Stimulated activated CD8-positive, alpha-beta memory T cell treated with anti-CD3 and anti-CD28 coated beads, Interleukin-12 subunit alpha, Interleukin-12 subunit beta, amount 100 ng/mL, for 4 hours (primary cell): Measurements from ENCODE around the gene TSPAN3.

ENCODE experiments used
- DNase-seq: peaks from one replicate; pipeline ENCODE4 v3.0.0-alpha.2; 2020; ENCODE audit warnings: low read depth

Gene TSPAN3

DNA sequence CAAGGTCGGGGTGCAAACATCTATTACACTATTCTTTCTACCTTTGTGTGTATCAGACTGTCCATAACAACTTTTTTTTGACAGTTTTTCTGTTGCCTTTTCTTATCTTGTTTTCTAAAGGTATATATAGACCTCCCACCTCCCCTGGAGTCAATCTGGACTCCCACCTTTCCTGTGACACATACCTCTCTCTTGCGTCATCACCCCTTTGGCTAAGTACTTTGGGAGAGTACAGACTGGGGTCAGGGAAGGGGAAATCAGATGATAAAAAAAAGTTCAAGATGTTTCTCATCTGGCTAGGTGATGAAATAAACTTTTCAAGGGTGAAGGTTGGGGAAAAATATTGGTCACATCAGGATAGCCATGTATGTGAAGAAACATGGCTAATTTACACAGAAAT, 17.2 kb downstream of the TSPAN3 start:
- no peak for DNase-seq

DNA sequence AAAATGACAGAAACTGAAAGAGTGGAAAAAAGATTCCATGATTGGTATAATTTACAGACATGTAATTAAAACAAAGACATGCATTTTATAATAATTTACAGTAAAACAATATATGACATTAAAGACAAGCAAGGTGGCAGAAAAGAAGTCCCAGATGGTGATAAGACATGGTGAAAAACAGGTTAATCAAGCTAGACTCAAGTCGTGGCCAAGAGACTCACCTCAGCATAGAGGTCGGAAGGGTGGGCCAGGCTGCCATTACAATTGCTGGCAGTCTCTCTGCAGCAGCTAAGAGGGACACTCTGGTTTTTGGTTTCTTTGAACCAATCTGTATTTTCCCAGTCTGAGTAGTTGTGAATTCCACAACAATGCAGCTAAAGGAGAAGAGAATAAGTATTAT, 18.4 kb downstream of the TSPAN3 start:
- no peak for DNase-seq

DNA sequence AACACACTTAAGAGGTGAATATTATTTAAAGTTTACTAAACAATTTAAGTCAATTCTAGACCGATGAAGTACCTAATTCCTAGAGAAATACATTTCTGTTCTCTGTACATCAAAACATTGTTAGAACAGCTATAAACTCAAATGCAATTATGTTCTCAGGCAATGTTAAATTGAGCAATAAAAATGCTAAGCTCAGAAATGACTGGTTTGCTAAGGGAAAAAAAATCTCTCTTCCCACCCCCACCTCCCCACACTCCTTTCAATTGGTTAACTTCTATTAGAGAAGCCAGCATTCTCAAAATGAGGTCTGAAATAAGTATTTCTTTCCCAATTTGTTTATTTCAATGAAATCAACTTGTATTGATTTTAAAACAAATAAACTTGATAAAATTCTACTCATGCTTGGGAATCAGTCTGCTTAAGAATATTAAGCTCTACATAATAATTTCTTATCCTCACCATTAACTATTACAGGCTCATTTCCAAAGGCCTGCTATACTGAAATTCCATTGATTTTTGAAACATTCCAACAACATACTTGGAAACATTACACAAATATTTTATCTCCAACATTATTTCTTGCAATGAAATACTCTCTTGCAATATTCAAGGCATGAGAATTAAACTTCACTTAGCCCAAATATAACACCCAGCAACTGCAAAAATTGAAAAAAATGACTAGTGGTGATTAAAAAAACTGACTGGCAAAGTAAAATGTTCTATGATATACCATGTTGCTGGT, 22.6 kb downstream of the TSPAN3 start:
- no peak for DNase-seq

DNA sequence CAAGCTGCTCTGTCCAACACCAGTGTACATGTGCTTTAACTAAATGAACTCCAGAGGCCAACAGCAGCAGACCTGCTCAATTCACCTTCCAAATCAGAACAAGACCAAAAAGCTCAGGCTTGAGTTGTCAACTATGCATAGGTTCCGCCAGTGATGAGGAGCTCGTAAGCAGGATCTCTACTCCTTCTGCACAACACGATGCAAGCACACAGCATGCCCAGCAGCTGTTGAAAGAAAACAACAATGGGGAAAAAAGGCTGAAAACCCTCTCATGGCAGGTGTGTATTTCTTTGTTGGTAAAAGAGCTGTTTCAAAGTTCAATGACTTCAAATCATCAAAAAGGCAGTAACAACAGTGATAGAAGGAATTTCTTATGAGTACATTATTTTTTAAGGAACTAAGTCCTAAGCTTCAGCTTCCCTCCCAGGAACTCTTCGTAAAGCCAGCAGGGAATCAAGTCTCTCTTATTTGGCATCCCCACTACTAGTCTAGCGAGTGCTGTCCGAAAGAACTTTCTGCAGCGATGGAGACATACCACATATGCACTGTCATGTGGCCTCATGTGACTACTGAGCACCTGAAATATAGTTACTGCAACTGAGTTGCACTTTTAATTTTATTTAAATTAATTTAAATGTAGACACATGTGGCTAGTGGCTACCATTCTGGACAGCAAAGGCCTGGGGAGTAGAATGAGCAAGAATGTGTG, 24.1 kb downstream of the TSPAN3 start:
- no peak for DNase-seq

DNA sequence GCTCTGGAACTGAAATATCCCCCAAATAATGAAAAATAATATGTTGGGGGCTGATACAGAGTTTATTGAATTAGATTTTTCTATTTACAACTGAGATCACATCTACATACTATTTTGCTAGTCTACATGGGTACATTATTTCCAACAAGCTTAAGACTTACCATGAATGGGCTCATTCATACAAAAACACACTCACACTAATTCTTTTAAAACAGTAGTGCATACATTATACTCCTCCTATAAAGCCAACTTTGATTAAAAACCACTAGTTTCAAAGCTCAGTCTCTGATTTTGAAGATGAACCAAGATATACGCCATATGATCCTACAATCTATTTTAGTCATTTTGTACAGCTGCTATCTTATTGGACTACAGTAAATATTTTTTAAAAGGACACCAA, 24.9 kb downstream of the TSPAN3 start:
- no peak for DNase-seq

DNA sequence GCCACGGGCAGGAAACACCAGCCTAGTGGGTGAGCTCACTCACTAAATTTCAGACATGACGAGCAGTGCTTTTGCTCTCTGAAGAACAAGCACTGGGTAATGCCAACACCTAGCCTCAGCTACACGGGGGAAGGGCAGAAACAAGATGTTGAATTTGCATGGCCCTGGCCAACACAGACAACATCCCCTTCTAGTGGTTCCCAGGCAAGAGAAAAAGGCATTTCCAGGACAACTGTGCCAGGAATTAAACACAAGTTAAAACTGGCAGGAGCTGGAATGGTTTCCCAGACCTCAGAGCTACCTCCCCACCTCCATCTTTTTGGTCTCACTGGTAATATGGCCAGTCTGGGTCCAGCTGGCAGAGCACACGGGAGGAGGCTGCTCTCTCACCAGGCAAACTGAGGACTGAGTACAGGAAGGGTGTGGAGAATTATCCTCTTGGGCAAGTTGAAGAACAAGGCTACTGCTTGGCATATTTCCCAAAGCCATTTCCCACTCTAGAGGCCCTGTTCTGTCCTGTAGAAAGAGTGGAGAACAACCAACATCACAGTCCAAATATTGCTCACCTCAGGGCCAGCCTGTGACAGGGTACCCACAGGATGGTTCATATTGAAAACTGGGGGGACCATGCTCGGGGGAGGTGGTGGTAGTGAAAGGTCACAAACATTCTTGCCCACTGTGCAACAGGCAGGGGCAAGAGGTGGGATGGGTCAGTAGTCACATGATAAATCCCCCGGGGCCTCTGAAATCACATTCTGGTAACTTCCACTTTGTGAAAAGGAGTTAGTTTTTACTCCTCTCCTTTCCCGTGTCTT, 26.5 kb downstream of the TSPAN3 start:
- DNase-seq, result no peak

DNA sequence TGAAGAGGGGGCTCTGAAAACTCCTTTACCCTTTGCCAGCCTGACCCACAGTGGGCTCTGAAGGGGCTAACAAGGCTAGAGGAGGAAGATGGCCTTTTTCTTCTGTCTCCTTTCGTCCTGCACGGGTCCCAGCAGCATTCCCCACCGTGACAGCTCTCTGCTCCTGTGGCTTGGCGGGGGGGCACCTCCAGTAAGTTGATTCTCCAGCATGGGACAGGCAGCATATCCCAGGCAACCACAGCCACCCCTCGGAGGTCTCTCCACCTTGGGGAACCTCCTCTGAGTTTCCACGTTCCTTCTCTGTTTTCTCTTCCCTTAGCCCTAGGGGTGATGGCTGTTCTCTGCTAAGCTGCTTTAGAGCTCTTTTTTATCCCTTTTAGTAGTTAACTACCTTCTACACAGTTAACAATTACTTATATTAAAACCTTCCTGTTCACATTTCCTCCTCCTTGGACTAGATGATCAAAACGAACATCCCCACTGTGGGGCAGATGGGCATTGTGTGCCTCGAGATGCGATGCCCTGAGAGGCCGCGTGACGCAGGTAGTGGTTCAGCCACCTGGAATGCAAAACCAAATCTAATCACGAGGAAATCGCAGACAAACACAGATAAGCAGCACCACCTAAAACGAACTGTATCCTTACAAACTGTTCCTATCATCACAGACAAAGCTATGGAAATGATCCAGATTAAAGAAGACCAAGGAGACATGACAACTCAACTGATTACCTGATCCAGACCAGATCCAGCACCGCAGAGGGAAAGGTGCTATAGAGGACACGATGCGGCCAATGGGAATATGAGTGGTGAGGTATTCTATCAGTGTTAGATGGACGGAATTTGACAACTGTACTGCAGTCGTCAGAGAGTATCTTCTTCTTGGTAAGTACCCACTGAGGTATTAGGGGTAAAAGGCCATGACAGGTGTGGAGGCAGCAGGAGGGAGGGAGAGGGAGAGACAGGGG, 27.7 kb downstream of the TSPAN3 start:
- DNase-seq, result no peak

DNA sequence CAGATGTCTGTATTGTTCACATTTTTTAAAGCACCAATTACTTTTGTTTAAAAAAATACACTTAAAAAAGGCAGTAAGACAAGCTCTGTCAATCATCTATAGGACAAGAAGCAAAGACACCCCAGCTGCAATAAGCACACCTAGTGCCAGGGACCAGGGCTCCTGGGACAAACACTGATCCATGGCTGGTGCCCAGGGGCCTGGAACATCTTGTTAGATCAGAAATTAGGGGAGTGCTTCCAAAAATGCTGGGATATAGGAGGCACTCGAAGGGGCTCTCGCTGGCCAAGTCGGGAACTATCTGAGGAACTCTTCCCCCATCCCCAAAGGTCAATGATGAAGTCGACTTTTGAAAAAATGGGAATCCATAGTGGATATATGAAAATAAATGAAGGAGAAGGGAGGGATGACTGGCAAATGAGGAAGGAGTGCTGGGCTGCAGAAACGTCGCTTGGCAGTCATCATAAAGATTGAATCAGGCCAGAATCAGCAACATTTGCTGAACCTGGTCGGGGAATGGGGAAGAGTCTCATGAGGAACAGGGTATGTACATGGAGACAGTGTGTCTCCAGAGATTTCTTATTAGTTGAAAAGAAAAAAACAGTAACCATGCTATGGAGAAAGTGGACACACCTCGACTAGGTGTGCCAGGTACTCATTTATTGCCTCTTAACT, 28.5 kb downstream of the TSPAN3 start:
- DNase-seq, result no peak

DNA sequence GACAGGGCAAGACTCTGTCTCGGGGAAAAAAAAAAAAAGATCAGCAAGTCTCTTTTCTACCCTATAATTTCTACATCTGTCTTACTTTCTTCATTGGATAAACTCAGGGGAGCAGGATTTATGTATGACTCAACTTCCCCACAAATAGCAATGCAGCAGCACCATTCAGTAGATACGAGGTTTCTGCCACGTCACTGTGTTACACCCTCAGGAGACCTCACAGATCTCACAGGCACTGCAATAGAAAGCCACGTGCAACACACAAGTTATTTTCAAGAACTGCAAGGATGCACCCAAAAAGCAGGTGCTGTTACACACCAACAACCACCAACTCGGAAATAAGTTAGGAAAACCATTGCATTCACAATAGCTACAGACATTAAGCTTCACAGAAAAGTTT, 30.2 kb downstream of the TSPAN3 start:
- no peak for DNase-seq

DNA sequence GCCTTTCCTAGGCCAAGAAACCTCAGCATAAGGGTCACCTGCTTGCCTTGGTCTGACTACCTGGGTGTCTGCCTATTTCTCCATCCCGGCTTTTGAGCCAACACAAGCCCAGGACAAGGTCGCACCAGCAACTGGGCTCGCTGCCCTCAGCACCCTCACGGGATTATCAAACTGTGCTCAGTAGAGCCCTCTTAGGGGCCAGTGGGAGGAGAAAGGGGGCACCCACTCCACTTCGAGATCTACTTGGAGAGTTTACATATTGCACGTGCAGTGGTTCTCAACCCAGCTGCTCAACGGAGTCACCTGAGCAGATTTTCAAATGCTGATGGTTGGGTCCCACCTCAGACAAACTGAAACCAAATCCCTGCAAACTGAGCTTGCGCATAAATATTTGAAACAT, 31.1 kb downstream of the TSPAN3 start:
- no peak for DNase-seq

DNA sequence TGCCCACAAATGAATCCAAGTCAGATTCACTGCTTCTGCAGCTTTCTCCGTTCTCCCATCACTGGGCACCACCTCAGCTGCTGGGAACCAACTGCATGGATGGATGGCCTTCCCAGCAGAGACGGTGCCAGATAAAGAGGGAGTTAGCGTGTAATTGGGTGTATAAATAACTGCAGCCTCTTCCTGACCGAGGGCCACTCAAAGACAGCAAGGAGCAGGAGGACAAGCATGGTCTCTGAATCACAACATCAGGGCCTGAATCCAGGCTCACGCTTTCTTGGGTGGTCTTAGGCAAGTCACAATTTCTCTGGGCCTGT, 31.7 kb downstream of the TSPAN3 start:
- DNase-seq, result no peak

DNA sequence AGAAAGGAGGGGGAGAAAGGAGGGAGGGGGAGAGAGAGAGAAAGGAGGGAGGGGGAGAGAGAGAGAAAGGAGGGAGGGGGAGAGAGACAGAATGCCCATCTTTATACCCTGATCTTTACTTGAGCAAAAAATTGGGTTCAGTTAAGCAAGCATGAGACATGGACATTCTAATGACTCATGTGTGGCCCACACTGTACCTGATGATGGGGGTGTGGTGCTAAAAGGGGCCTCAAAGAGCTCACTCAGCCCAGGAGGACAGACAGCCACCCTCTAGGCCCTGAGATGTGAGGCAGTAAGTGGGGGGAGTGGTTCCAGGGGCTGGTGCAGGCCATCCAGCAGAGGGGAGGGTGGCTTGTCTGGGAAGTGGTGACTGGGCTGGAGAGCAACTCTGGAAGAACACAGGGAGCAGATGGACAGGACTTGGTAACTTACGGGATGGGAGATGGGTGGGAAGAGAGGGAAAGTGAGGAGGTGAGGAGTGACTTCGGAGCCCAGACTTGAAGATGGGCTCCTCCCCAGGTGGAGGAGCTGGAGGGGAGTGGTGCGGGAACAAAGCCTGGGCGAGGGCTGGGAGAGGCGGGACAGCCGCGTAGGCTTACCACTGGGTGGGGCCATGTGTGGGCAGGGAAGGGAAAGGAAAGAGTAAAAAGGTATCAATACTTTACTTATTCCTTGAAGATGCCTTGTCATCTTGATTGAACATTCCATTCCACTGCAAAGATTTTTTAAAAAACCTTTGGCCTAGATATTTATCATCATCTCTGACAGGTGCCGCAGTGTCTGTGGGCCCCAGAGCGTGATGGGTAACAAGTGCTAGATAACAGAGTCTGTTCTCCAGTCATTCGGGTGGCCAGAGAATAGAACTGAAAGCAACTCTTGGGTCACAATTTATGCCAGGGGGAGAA, 32.3 kb downstream of the TSPAN3 start:
- DNase-seq, result no peak

DNA sequence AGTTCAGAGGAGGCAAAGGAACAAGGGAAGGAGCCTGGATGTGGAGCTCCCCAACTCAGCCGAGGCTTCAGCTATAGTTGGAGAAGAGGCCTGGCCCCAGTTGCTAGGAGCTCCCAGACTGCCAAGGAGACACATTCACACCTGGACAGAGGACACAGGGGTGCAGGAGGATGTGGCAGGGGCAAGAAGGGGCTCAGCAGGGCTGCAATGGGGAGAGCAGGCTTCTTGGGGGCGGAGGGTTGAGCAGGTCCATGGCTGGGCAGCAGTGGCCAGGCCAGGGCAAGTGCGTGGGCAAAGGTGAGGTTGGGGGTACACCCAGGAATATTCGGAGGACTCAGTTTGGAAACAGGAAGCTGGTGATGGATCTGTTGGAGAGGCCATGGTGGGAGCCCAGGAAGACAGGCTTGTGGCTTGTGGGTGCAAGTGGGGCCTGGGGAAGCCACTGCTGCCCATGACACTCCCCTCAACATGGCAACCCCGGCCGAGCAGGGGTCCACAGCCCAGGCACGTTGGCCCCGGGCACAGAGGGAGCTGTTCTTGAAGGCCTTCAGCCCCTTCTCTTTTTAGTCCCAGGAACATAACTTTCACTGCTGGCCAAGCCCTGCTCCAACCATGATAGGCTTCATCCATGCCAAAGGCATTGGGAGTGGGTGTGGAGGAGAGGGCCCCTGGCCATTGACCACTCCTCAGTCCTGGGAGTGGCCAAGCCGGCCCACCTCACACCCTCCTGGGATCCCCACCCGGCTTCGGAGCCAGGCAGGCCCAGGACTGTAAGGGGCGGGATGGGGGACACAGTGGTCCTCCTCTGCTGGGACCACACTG, 33.3 kb downstream of the TSPAN3 start:
- DNase-seq, result no peak

DNA sequence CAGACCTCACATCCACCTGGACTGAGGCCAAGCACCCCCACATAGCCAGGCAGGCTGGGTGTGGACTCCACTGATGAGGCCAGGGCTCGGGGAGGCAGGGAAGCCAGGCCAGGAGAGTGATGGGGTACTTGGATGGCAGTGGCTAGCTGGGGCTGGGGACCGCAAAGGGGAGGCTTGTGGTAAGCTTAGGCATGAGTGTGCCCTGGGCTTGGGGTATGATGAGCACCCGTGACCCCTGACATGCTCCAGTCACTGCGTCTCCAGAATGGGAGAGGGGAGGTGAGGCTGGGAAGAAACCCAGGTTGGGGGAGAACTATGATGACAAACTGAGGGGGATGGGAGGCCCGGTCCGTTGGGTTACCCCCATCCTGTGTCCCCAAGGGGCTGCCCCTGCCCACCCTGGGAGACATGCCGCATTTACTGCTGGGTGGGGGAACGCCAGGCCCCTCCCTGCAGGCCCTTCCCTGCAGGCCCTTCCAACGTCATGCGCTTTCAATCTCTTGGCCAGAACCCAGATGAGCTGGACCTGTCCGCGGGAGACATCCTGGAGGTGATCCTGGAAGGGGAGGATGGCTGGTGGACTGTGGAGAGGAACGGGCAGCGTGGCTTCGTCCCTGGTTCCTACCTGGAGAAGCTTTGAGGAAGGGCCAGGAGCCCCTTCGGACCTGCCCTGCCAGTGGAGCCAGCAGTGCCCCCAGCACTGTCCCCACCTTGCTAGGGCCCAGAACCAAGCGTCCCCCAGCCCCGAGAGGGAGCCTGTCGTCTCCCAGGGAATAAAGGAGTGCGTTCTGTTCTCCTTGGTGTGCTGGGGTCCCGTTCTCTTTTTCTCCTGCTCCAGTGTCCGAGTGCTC, 34.1 kb downstream of the TSPAN3 start:
- DNase-seq, result no peak

DNA sequence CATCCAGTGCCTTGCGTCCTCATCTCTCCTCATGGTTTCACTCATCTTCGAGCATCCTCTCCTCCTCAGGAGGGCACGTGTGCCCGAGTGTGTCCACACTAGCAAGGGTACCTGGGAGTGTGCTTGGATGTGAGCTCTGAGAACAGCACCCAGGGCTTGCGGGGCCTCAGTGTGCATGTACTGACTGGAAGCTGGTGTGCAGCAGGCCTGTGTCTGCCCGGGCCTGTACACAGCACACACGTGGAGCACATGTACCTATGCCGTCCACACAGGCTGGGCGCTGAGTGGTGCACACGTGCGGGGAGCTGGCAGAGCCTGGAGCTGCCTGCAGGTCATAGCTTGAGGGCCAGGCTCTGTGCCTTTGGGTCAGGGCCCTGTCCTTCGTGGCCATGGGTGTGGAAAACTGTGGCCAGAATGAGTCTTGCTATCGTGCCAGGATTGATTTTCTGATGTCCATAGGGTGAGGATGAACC, 34.9 kb downstream of the TSPAN3 start:
- DNase-seq, result no peak

DNA sequence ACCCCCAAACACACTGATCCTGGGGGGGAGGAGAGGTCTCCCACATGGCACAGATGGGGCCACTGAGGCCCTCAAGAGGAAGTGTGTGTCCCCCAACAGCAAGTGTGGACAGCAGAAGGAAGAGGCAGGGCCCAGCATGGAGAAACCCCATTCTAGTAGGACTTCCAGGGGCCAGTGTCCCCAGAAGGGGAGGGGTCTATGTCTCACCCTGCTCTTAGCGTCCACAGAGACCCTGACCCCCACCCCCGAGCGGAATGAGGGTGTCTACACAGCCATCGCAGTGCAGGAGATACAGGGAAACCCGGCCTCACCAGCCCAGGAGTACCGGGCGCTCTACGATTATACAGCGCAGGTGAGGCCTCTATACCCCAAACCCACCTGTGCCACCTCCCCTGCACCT, 35.3 kb downstream of the TSPAN3 start:
- DNase-seq, result no peak

DNA sequence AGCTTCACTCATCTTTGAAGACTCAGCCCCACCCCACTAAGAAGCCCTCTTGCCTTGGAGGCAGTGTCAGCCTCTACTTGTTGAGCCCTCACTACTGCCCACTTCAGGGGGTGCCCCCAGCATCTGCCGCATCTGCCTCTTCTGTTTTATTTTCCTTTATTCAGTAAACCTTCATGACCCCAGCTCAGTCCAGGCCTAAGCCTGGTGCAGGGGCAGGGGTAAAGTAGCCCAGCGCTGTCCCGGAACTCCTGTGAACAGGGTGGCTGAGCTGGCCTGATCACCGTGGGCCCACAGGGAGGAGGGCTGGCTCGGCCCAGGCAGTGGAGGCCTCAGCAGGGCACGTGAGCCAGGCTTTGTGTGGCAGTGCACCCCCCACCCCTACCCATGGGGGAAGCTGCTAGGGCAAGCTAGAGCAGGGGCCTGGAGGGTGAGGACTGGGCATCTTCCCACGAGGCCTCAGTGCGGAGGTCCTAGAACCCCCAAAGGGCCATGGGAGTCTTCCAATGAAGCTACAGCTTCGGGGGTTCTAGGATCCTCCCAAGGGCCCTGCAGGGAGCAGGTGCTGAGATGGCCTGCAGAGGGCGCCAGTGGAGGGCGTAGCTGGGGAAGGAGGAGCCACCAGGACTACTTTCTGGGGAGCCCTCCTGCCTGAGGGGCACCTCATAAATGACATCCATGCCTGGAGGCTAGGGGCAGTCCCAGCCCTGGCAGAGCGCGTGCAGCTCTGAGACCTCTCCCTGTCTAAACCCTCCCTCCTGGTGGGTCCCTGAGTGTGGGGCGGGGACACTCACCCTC, 36.0 kb downstream of the TSPAN3 start:
- no peak for DNase-seq
